NCI-H1694 treated with DMSO at 0.1 percent for 48 hours (cell line): ENCODE measurements around the gene AFTPH.

Source experiments
- DNase-seq: peaks from one replicate; lab custom pipeline; 2025; lab: John Stamatoyannopoulos, UW

The AFTPH gene

DNA sequence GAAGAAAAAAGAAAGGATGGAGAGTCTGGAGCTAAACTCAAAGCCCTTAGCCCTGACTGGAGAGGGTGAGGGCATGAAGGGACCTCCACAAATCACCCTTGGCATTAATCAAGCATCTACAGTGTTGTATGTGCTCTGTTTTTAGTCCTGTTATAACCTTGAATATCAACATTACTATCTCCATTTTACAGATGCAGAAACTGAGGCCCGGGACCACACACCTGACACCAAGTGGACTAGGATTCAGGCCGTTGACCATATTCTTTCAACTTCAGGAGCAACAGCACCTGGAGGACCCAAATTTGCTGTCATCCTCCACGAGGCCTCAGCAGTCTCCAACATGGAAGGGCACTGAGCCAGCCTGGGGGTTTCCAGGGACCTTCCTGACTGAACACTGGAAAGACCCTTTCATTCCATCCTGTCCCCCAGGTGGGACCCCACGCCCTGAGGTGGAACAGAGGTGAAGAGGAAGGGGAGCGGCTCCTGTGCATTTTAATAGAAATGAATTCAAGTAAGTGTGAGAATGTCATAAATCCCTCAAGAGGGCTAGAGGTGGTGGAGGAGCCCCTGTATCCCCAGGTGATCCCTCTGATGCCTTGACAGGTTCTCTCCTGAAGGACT lies 88.6 kb downstream of the AFTPH start:
- DNase-seq, result no peak

DNA sequence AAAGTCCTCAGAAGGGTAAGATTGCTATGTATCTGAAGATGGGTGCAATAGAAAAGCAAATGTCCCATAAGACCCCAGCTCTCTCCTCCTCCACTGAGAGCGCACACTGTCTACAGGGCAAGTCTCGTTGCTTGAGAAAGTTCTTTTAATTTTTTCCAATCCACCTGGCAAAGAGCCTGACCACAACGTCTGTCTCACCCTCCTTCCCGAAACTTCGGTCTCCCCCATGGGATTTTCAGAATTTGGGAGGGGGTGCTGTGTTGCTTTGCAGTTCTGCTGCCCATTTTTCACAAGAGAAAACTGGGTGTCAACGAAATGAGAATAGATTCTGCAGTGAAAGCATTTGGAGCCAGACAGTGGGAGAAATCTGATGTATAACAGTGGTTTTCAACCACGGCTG lies 89.1 kb downstream of the AFTPH start:
- no peak for DNase-seq

DNA sequence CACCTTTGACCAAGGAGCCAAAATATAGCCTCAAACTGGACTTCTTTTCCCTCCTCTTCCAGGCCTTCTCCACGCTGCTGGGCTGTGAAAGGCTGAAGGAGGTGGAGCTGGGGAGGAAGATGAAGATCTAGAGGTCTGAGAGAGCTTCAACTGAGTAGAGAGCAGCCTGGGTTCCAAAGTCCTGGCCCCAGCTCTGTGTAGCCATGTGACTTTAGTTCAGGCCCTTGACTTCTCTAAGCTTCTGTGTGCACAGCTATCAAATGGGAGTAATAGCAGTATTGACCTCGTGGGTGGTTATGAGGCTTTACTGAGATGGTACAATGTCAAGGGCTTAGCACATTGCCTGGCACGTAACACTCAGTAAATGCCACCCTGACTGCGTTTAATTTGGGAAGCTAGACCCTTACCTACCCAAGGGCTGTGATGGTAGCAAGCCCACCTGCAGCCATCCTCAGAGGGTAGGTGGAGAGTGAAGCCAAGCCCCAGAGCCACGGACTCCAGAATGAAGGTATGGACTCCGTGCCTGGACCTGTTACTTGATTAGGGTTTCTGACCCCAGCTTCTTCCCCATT lies 91.2 kb downstream of the AFTPH start:
- DNase-seq, result no peak

DNA sequence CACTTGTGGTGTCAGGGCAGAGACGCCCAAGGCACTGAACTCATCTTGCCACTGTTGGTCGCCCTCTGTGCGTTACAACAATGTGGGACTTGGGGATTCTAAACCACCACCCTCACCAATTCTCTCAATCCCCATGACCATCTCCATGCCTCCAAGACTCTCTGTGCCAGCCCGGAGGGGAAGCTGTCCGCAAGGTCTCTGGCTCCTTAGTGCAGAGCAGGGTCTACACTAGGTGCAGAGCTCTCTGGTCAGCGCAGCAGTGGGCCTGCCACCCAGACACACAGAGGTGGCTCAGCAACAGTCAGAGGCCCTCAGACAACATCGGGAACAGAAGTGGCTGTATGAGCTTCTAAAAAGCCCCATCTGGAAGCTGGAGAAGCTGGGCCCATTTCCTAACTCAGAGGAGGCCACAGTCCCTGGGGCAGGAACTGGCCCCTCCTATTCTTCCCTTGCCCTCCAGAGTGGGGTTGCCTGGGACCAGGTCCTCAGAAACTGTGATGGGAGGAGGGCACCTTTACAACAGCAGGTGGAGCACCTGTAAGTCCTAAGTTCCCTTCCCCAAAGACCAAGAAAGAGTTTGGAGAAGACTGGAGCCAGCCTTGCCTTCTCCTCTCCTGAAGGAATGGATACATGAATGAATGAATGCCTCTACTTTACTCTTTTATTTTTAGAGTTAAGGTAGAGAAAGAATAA lies 91.9 kb downstream of the AFTPH start:
- no peak for DNase-seq

DNA sequence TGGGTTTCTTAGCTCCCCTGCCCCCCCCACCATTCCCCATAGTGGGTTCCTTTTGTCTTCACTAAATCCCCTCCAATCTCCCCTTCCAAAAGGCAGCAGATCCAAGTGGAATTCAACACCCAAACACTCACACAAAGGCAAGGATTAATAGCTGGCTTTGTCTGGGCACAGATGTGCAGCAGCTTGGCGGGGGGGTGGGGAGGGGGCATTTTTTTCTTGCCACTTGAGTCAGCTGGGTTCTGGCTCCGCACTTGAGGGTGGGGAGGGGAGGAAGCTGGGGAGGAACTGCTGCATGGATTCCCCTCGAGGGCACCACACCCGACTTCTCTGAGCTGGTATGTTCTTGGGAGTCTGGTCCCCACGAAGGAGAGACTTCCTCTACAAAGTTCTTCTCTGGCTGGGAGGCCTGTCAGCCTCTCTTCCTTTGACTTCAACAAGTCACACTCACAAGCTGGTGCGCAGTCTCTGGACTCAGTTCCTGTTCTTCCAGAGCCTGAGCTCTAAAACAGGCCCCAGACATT lies 93.6 kb downstream of the AFTPH start:
- DNase-seq, result no peak

DNA sequence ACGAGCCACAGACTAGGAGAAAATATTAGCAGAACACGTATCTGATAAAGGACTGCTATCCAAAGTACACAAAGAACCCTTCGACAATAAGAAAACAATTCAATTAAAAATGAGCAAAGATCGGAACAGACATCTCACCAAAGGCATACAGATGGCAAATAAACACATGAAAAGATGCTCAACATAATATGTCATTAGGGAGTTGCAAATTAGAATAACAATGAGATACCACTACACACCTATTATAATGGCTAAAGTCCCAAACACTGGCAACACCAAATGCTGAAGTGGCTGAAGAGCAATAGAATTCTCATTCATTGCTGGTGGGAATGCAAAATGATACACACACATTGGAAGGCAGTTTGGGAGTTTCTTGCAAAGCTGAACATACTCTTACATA lies 96.5 kb downstream of the AFTPH start:
- DNase-seq, result no peak

DNA sequence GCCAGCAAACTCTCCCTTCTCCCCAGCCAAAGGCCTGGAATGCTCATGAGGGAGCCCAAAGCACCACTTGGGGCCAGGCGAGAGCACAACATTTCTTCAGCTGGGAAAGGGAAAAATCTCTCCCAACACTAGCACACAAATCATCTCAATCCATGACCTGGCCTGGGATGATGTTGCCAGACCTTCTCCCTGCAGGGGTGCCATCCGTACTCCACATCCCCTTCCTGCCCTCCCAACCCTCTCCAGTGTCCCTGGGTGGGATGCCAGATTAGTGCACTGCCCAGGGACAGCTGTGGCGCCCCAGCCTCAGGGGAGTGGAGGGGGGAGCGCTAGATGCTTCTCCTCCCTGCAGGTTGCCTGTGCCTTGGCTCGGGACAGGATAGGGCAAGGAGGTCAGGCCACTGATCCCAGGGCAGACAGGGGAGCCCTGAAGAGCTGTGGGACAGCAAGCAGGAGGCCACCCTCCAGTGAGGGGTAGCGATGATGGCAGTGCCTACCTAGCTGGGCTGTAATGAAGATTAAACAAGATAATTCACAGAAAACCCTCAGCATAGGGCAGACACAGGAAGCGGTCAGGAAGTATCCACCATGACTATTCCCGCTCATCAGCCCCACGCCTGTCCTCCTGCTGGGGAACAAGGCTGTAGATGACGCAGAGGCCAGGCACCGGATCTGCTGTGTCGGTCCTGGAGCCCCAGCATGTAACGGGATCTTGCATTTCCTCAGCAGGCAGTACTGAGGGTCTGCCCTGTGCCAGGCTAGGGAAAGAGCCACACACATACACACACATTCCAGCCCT lies 98.5 kb downstream of the AFTPH start:
- no peak for DNase-seq

DNA sequence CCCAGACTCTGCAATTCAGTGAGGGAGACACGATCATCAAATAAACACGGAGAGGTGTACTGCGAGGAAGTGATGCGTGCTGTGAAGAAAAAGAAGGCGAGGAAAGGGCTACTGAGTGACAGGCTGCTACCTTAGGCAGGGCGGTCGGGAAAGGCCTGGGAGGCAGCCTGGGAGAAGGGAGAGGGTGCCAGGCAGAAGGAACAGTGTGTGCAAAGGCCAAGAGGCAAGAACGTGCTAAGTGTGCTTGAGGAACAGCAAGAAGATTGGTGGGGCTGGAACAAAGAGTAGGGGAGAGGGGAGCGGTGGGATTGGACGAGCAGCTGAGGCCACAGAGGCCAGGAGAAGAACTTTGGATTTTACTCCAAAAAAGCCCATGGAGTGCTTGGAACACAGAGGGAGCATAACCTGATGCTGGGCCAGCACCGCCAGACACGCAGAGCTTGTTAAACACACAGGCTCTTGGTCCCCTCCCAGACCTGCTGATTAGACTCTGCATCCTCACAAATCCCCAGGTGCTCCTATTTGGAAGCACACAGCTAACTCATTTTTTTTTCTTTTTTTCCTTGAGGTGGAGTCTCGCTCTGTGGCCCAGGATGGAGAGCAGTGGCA lies 99.2 kb downstream of the AFTPH start:
- no peak for DNase-seq

DNA sequence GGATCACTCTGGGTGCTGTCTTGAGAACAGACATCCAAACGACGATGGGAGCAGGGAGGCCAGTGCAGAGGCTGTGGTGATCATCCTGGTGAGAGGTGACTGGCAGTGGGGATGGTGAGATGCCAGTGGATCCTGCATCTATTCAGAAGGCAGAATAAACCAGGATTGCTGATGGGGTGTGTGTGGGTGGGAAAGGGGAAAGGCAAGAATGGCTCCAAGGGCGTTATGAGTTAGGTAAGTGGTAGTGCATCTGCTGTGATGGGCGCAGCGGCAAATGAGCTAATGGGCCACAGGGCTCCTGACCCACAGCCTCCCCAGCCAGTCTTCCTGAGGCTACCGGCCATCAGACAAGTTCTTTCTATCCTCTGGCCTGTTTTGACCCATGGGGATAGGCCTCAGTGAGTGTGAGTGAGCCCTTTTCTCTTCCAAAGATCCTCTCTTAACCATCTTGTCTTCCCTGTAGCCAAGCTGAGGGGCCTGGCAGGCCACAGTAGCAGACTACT lies 100.0 kb downstream of the AFTPH start:
- no peak for DNase-seq

DNA sequence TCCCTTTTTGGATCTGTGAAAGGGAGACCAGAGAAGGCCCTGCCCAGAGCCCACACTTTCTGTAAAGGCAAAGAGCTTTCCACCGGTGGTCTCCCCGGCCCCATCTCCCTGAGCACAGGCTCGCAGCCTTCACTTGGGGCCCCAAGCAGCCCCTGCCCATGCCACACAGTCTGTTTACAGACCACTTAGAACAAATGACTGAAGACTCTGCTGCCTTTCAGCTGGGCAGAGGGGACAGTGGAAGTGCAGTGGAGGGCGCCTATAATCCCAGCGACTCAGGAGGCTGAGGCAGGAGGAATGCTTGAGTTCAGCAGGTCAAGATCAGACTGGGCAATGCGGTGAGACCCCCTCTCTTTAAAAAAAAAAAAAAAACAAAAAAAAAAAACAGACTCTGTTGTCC lies 100.7 kb downstream of the AFTPH start:
- no peak for DNase-seq

DNA sequence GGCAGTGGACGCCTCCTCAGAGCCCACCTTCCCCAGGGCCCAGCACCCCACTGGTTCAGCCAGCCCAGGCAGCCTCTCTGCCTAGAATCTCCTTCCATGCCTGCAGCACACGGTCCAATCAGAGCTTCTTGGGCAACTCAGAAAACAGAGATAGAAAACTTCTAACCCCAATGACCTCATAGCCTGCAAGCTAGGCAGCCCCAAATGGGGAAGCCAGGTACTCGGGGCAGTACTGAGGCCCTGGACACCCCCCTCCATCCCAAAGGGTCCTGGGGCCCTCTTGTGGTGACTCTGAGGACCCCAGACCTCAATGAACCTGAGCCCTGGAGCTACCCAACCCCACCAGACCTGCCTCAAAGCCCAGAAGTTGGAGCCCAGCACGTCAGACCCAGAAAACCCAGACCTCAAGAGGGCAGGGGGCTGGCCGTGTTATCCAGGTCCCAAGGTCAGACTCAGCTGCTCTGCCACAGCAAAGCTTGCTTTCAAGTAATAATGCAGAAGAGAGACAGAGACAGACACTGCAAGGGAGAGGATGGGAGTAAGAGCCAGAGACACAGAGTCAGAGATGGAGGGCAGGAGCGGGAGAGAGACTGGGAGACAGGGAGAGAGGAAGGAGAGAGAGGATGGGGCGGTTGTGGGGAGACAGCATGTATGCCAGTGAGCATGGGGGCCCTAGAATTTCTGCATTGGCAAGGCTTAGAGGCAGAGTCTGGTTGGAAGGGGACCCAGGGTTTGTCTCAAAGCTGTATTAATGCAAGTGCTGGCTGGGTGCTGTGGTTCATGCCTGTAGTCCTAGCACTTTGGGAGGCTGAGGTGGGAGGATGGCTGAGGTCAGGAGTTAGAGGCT lies 101.4 kb downstream of the AFTPH start:
- no peak for DNase-seq

DNA sequence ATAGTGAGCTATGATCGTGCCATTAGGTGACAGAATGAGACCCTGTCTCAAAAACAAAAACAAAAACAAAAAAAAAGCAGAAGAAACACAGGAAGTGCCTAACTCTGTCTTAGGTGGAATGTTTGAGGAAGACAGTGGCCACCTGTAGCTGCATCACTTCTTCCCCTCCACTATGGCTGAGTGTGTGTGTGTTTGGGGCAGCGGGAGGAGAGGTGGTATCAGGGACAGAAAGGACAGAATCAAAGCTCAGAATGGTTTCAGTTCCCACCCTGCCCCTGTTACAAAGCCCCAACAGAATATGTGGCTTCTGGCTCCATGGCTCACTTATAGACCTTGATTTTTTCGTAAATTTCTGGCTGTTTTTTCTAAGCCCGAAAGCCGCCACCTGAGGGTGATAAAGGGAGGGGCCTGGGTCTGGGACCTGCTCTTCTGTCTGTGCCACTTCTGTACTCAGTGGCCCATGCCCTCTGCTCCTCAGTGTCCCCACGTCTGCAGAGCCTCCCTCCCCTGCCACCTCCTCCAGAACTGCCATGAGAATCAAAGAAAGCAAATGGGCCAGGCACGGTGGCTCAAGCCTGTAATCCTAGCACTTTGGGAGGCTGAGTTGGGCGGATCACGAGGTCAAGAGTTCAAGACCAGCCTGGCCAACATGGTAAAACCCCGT lies 102.2 kb downstream of the AFTPH start:
- no peak for DNase-seq

DNA sequence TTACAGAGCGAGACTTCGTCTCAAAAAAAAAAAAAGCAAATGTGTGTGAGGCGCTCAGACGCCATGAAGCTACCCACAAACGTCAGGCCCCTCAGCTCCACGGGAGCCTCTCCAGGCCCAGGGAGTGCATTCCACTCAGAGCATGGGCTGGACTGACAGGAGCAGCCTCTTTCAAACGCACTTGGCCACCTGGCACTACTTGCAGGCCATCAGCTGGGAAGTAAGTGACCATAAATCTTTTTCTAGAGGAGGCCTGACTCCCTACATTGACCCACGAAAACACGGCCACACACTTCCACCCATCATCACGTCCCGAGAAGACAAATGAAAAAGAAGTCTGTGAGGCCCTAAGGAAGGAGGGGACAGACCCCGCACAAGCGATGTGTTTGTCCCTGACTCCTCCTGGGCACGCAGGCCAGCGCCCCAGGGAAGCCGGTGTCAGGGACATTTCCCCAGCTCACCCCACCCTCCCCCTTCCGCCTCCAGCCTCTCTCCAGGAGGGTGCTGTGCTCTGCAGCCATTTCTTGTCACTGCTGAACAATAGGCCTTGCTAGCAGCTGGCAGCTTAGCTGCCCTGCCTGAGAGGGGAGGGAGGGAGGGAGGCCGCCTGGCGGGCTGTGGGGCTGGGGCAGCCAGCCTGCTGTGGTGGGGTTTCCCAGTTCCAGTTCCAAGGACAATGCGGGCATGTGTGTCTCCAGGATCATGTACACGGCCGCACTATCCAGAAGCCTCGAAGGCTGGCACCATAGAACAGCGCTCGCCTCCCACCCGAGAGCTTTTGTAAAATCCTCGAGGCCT lies 103.0 kb downstream of the AFTPH start:
- peak; percentile 21 for DNase-seq

DNA sequence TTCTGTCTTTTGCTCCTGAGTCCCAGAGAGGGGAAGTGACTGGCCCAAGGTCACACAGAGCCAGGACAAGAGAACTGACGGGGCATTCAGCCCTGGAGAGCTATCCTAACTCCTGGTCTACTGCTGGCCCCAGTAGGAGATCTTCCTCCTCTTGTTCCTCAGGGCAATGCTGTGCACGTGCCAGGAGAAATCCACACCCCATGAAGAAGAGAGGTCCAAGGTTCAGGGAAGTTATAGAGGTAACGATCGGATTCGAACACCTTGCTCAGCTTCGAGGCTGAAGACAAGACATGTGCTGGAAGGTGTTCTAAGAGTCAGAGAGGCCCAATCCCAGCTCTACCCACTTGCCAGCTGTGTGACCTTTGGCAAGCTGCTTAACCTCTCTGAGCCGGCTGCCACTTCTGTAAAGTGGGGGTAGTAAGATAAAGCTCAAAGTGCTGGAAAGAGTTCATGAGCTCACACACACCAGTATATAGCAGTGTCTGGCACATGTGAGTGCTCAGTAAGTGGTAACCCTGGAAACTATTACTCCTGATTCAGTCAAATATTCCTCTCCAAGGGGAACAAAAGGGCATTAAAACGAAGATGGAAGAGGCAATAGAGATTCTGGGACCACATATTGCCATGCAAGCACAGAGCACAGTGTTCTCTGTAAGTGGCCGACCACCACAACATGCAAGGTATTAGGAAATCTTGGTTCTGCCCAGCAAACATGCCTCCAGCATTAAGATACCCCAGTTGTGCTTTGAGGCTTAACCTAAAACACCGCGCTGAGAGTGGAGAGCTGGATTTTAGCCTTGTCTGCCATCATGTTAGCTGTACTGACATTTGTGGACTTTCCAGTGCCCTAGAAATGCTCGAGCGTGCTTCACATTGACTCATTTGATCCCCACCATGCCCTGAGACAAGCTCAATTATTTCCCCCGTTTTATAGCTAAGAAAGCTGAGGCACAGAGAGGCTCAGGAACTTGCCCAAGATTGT lies 104.0 kb downstream of the AFTPH start:
- DNase-seq, result no peak

DNA sequence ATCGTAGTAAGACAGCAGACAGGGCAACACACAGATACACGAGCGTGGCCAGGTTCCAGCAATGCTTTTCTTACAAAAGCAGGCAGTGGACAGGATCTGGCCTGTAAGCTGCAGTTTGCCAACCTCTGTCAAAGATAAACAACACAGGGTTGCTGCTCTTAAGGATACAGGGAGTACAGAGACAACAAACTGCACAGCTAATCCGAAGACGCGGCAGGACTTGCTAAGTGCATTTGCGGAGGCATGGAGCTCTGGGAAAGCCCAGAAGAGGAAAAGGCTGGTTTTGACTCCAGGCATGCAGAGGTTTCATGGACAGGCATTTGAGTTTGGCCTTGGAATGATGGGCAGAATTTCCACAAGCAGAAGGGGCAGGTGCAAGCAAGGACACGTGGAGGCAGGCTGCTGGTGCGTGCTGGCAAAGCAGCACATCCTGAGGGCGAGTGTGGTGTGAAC lies 105.2 kb downstream of the AFTPH start:
- no peak for DNase-seq

DNA sequence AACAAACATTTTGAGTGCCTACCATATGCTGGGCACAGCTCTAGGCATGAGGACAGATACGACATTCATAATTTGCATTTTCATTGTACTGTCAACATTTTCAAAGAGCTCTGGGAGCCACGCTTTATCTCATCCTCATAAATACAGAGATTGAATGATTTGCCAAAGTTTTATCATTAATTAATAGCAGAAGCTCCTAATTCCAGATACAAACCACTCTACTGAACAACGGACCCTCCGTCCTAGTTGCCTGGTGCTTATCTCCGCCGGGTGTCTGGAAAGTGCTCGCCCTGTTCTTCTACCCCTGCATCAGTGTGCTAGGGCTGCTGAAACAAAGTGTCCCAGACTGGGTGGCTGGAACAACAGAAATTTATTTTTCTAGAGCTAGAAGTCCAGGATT lies 105.7 kb downstream of the AFTPH start:
- DNase-seq, result no peak

DNA sequence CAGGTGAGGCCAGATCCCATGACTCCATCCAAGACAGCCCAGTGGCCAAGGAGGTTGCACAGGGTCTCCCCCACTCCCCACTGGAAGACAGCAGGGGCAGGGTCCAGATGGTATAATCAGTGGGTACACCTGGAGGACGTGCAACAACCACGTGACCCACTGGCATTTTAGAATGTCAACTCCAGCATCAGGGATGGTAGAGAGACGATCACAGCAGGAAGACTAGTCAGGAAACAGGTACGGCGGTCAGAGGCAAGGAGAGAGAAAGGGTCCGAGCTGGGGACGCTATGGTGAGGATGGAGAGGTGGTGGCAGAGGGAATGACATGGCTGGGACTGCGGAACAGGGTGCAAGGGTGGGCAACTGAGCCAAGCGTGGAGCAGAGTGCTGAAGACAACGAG lies 106.6 kb downstream of the AFTPH start:
- DNase-seq, result no peak

DNA sequence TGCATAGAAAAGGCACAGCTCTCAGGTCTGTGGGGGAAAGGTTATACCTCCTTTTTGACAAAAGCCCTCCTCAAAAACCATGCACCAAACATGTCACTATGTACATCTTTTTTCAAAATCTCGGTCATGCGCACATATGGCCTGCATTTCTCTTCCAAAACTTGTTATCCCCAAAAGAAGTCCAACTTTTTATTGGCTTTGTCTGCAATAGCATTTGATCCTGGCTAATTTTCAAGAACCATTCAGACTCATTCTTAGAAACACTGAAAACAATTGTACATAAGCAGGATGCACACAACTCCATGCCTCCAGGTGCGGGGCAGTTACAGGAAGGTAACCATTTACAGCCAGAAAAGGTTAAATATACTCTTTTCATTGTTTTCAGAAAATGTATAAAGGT lies 107.6 kb downstream of the AFTPH start:
- no peak for DNase-seq
